Erythroblast (primary cell): ENCODE results near the gene FOXS1.

Source experiments
- GATA1 ChIP-seq: IDR thresholded peaks from 2 replicates; pipeline ENCODE4 v1.6.1; 2011; ENCODE audit warnings: low read depth, mild to moderate bottlenecking, control low read depth, low read length, moderate library complexity
- POLR2A ChIP-seq: IDR thresholded peaks from 2 replicates; pipeline ENCODE4 v1.6.1; 2011; ENCODE audit warnings: mild to moderate bottlenecking, low read length

GRCh38 chr20:31860390-31861134, 15.2 kb upstream of the FOXS1 start:
- TF ChIP-seq POLR2A (no peak), GATA1 (no peak)
